ENCODE measurements around the gene CD302. TPM values are rescaled to one million over a fixed set of nuclear protein-coding genes. Genes with fewer than 3 reads are reported as not detected.

The CD302 gene
- total and polyA plus RNA-seq, 2 experiments from 2014 or later = 10.5 to 13.9 TPM

- H3K9me2 ChIP-seq (ENCODE audit: insufficient read depth) = no peaks in the 10 kb centered on the region
- H2AFZ ChIP-seq = no peak overlapping the region
- no peak overlapping the region for H3K9ac ChIP-seq
- no peaks in the 10 kb centered on the region for H3K9me3 ChIP-seq (ENCODE audit: low read depth)
- H3K36me3 ChIP-seq (ENCODE audit: low read depth) = no peaks in the 10 kb centered on the region
- H4K20me1 ChIP-seq (ENCODE audit: insufficient read depth) = no peaks in the 10 kb centered on the region
- H3K4me3 ChIP-seq = no peak overlapping the region
- no peaks in the 10 kb centered on the region for H3K27me3 ChIP-seq (replicated peaks; ENCODE audit: insufficient read depth)
- DNase-seq = no peak
- no peaks in the 10 kb centered on the region for H3K4me1 ChIP-seq (ENCODE audit: insufficient read depth)
- in situ Hi-C loops (cut with MboI) = no loop called here
- H3F3A ChIP-seq (ENCODE audit: insufficient read depth) = no peaks in the 10 kb centered on the region
- WGBS, 2 experiments (ENCODE audit: low coverage in 1 of 2, low lambda C conversion rate in 2 of 2, missing lambda C conversion rate in 2 of 2) = 79 to 80% methylated on average over 6 of the region's 6 CpGs
- H3K79me2 ChIP-seq (ENCODE audit: insufficient read depth) = no peaks in the 10 kb centered on the region
- H3K27ac ChIP-seq = no peak overlapping the region
- no peak overlapping the region for H3K4me2 ChIP-seq (ENCODE audit: unreplicated experiment)
- TF ChIP-seq EZH2phosphoT487 (IDR thresholded peaks at IDR 0.05; ENCODE audit: insufficient read depth, low read depth) (no peak), EZH2 (IDR thresholded peaks at IDR 0.05; ENCODE audit: insufficient read depth, poor library complexity, severe bottlenecking) (no peak)
Measured at GRCh38 chr2:159818940-159819339, 20.9 kb upstream of the CD302 start.

- Histone ChIP-seq H2AFZ (no peak overlapping the region), H3K4me2 (ENCODE audit: unreplicated experiment) (no peak overlapping the region), H3K36me3 (ENCODE audit: low read depth) (no peaks in the 10 kb centered on the region), H4K20me1 (ENCODE audit: insufficient read depth) (no peaks in the 10 kb centered on the region), H3K79me2 (ENCODE audit: insufficient read depth) (no peaks in the 10 kb centered on the region), H3K9me3 (ENCODE audit: low read depth) (no peaks in the 10 kb centered on the region), H3K4me3 (no peak overlapping the region), H3K4me1 (ENCODE audit: insufficient read depth) (no peaks in the 10 kb centered on the region), H3K9ac (no peak overlapping the region), H3K27me3 (replicated peaks; ENCODE audit: insufficient read depth) (no peaks in the 10 kb centered on the region), H3K9me2 (ENCODE audit: insufficient read depth) (no peaks in the 10 kb centered on the region), H3K27ac (no peak overlapping the region), H3F3A (ENCODE audit: insufficient read depth) (no peaks in the 10 kb centered on the region)
- WGBS, 2 experiments (ENCODE audit: low coverage in 1 of 2, low lambda C conversion rate in 2 of 2, missing lambda C conversion rate in 2 of 2) = 60 to 71% methylated on average over 1 of the region's 1 CpG
- TF ChIP-seq EZH2 (IDR thresholded peaks at IDR 0.05; ENCODE audit: insufficient read depth, poor library complexity, severe bottlenecking) = no peak
- TF ChIP-seq EZH2phosphoT487 (IDR thresholded peaks at IDR 0.05; ENCODE audit: insufficient read depth, low read depth) = no peak
- DNase-seq = no peak
- in situ Hi-C loops (cut with MboI) = no loop called here
Measured at GRCh38 chr2:159817283-159817682, 19.3 kb upstream of the CD302 start.

GRCh38 chr2:159811232-159811631 lies 13.2 kb upstream of the CD302 start:
- in situ Hi-C loops (cut with MboI) = no loop called here

GRCh38 chr2:159808032-159808425 lies 10.0 kb upstream of the CD302 start:
- H3K4me3 ChIP-seq = no peak overlapping the region
- no peaks in the 10 kb centered on the region for H3K9me2 ChIP-seq (ENCODE audit: insufficient read depth)
- H4K20me1 ChIP-seq (ENCODE audit: insufficient read depth) = no peaks in the 10 kb centered on the region
- no peak overlapping the region for H3K9ac ChIP-seq
- H3K4me1 ChIP-seq (ENCODE audit: insufficient read depth) = no peaks in the 10 kb centered on the region
- no peak overlapping the region for H3K27ac ChIP-seq
- H3K9me3 ChIP-seq (ENCODE audit: low read depth) = no peaks in the 10 kb centered on the region
- no peaks in the 10 kb centered on the region for H3K79me2 ChIP-seq (ENCODE audit: insufficient read depth)
- no peak overlapping the region for H3K4me2 ChIP-seq (ENCODE audit: unreplicated experiment)
- in situ Hi-C loops (cut with MboI) = no loop called here
- 80% methylated on average over 5 of the region's 5 CpGs for WGBS, 2 experiments (ENCODE audit: low coverage in 1 of 2, low lambda C conversion rate in 2 of 2, missing lambda C conversion rate in 2 of 2)
- no peaks in the 10 kb centered on the region for H3F3A ChIP-seq (ENCODE audit: insufficient read depth)
- H3K27me3 ChIP-seq (replicated peaks; ENCODE audit: insufficient read depth) = no peaks in the 10 kb centered on the region
- H3K36me3 ChIP-seq (ENCODE audit: low read depth) = no peaks in the 10 kb centered on the region
- TF ChIP-seq EZH2 (IDR thresholded peaks at IDR 0.05; ENCODE audit: insufficient read depth, poor library complexity, severe bottlenecking) = no peak
- TF ChIP-seq EZH2phosphoT487 (IDR thresholded peaks at IDR 0.05; ENCODE audit: insufficient read depth, low read depth) = no peak
- H2AFZ ChIP-seq = no peak overlapping the region
- no peak for DNase-seq

More at GRCh38 chr2:159811232-159811631, 13.2 kb upstream of the CD302 start:
- Histone ChIP-seq H3K4me2 (ENCODE audit: unreplicated experiment) (no peak overlapping the region), H3K9me2 (ENCODE audit: insufficient read depth) (no peaks in the 10 kb centered on the region), H3K4me1 (ENCODE audit: insufficient read depth) (no peaks in the 10 kb centered on the region), H3K9me3 (ENCODE audit: low read depth) (no peaks in the 10 kb centered on the region), H2AFZ (no peak overlapping the region), H3K27me3 (replicated peaks; ENCODE audit: insufficient read depth) (no peaks in the 10 kb centered on the region), H3K9ac (no peak overlapping the region), H3K36me3 (ENCODE audit: low read depth) (no peaks in the 10 kb centered on the region), H4K20me1 (ENCODE audit: insufficient read depth) (no peaks in the 10 kb centered on the region), H3K79me2 (ENCODE audit: insufficient read depth) (no peaks in the 10 kb centered on the region), H3F3A (ENCODE audit: insufficient read depth) (no peaks in the 10 kb centered on the region), H3K27ac (no peak overlapping the region), H3K4me3 (no peak overlapping the region)
- peak; percentile 8 for DNase-seq
- 34% methylated on average over 4 of the region's 4 CpGs for WGBS, 2 experiments (ENCODE audit: low coverage in 1 of 2, low lambda C conversion rate in 2 of 2, missing lambda C conversion rate in 2 of 2)
- TF ChIP-seq EZH2 (IDR thresholded peaks at IDR 0.05; ENCODE audit: insufficient read depth, poor library complexity, severe bottlenecking) = no peak
- no peak for TF ChIP-seq EZH2phosphoT487 (IDR thresholded peaks at IDR 0.05; ENCODE audit: insufficient read depth, low read depth)

All from GM23248 (cell line).